H9 (cell line): ENCODE data around the gene GFOD2. TPM values are rescaled to one million over a fixed set of nuclear protein-coding genes. Genes with fewer than 3 reads are reported as not detected.

Experiments
- DNase-seq: peaks from one replicate; pipeline ENCODE4 v3.0.0-alpha.2; 2017
- H2AFZ ChIP-seq: one replicate; pipeline ENCODE4 v1.6.1; 2013; ENCODE audit warnings: mild to moderate bottlenecking, low read length, control low read depth, moderate library complexity
- H2AK5ac ChIP-seq: 2 replicates; pipeline ENCODE4 v1.6.1; 2013; ENCODE audit warnings: low read length, control low read depth, mixed read lengths; ENCODE audit not compliant: insufficient read length
- H2BK120ac ChIP-seq: one replicate; pipeline ENCODE4 v1.6.1; 2013; ENCODE audit warnings: low read depth, mild to moderate bottlenecking, low read length, control low read depth, inconsistent platforms; ENCODE audit not compliant: poor library complexity, severe bottlenecking
- H2BK12ac ChIP-seq: 2 replicates; pipeline ENCODE4 v1.6.1; 2013; ENCODE audit warnings: low read length, control low read depth, mixed read lengths, low read depth; ENCODE audit not compliant: insufficient read length
- H2BK15ac ChIP-seq: 2 replicates; pipeline ENCODE4 v1.6.1; 2013; ENCODE audit warnings: low read depth, low read length, control low read depth
- H2BK20ac ChIP-seq: one replicate; pipeline ENCODE4 v1.6.1; 2013; ENCODE audit warnings: low read depth, mild to moderate bottlenecking, low read length, control low read depth, inconsistent platforms; ENCODE audit not compliant: poor library complexity, severe bottlenecking
- H2BK5ac ChIP-seq: 2 replicates; pipeline ENCODE4 v1.6.1; 2013; ENCODE audit warnings: low read length, control low read depth, mixed read lengths; ENCODE audit not compliant: insufficient read length
- H3K14ac ChIP-seq: 2 replicates; pipeline ENCODE4 v1.6.1; 2013; ENCODE audit warnings: low read length, control low read depth; ENCODE audit not compliant: insufficient read depth
- H3K18ac ChIP-seq: 2 replicates; pipeline ENCODE4 v1.6.1; 2013; ENCODE audit warnings: low read depth, mild to moderate bottlenecking, mixed read lengths, low read length, control low read depth; ENCODE audit not compliant: insufficient read length
- H3K23ac ChIP-seq: 2 replicates; pipeline ENCODE4 v1.6.1; 2013; ENCODE audit warnings: low read length, control low read depth, mixed read lengths, low read depth; ENCODE audit not compliant: insufficient read length
- H3K23me2 ChIP-seq: 2 replicates; pipeline ENCODE4 v1.6.1; 2013; ENCODE audit warnings: low read depth, mild to moderate bottlenecking, mixed read lengths, low read length, control low read depth; ENCODE audit not compliant: insufficient read length, poor library complexity, severe bottlenecking
- H3K27ac ChIP-seq: 2 replicates; pipeline ENCODE4 v1.5.1; 2013; ENCODE audit warnings: low read length, control low read depth, mixed read lengths, low read depth; ENCODE audit not compliant: insufficient read length
- H3K27me3 ChIP-seq: 2 replicates; pipeline ENCODE4 v1.6.1; 2013; ENCODE audit warnings: low read length, control low read depth, inconsistent platforms; ENCODE audit not compliant: insufficient read depth
- H3K4ac ChIP-seq: 2 replicates; pipeline ENCODE4 v1.6.1; 2013; ENCODE audit warnings: low read depth, mild to moderate bottlenecking, control low read depth, inconsistent platforms, low read length, moderate library complexity
- H3K4me1 ChIP-seq: 2 replicates; pipeline ENCODE4 v1.6.1; 2013; ENCODE audit warnings: low read length, control low read depth, inconsistent platforms; ENCODE audit not compliant: insufficient read depth
- H3K4me2 ChIP-seq: 2 replicates; pipeline ENCODE4 v1.6.1; 2013; ENCODE audit warnings: low read length, control low read depth, mixed read lengths; ENCODE audit not compliant: insufficient read length, insufficient read depth
- H3K56ac ChIP-seq: 2 replicates; pipeline ENCODE4 v1.6.1; 2013; ENCODE audit warnings: low read depth, mild to moderate bottlenecking, mixed read lengths, low read length, control low read depth; ENCODE audit not compliant: insufficient read length
- H3K79me1 ChIP-seq: 2 replicates; pipeline ENCODE4 v1.6.1; 2013; ENCODE audit warnings: low read depth, mild to moderate bottlenecking, moderate library complexity, low read length, control low read depth, inconsistent platforms; ENCODE audit not compliant: insufficient read depth, poor library complexity, severe bottlenecking
- H3K79me2 ChIP-seq: 2 replicates; pipeline ENCODE4 v1.6.1; 2013; ENCODE audit warnings: low read length, control low read depth, inconsistent platforms; ENCODE audit not compliant: insufficient read depth
- H3K9ac ChIP-seq: 2 replicates; pipeline ENCODE4 v1.6.1; 2013; ENCODE audit warnings: low read length, control low read depth, mixed read lengths; ENCODE audit not compliant: insufficient read length; ENCODE audit errors: extremely low read depth
- H3K9me3 ChIP-seq: one replicate; pipeline ENCODE4 v1.6.1; 2013; ENCODE audit warnings: low read depth, low read length, inconsistent platforms; ENCODE audit not compliant: control insufficient read depth
- H3T11ph ChIP-seq: one replicate; pipeline ENCODE4 v1.6.1; 2013; ENCODE audit warnings: mild to moderate bottlenecking, low read length, control low read depth, inconsistent platforms
- H4K20me1 ChIP-seq: one replicate; pipeline ENCODE4 v1.6.1; 2013; ENCODE audit not compliant: control insufficient read depth, insufficient read length, insufficient read depth
- H4K5ac ChIP-seq: 2 replicates; pipeline ENCODE4 v1.6.1; 2013; ENCODE audit warnings: low read depth, mild to moderate bottlenecking, mixed read lengths, low read length, control low read depth; ENCODE audit not compliant: insufficient read length
- H4K8ac ChIP-seq: replicated peaks from 2 replicates; pipeline ENCODE4 v1.6.1; 2013; ENCODE audit warnings: low read length, control low read depth, mixed read lengths, low read depth; ENCODE audit not compliant: insufficient read length
- H4K91ac ChIP-seq: 2 replicates; pipeline ENCODE4 v1.6.1; 2013; ENCODE audit warnings: low read depth, mild to moderate bottlenecking, moderate library complexity, mixed read lengths, low read length, control low read depth; ENCODE audit not compliant: insufficient read length
- H3K27ac Mint-ChIP-seq, 3 experiments: 2 replicates in 2 of 3; 3 replicates in 1 of 3; pipeline ENCODE4 v1.8.0; 2020 to 2021; ENCODE audit warnings: mixed read lengths in 3 of 3, mild to moderate bottlenecking in 1 of 3, moderate library complexity in 1 of 3
- H3K27me3 Mint-ChIP-seq: 2 replicates; pipeline ENCODE4 v1.8.0; 2021; ENCODE audit warnings: low read depth, mild to moderate bottlenecking, moderate library complexity, mixed read lengths
- H3K36me3 Mint-ChIP-seq, 3 experiments: 2 replicates in 2 of 3; 3 replicates in 1 of 3; pipeline ENCODE4 v1.8.0; 2020 to 2021; ENCODE audit warnings: low read depth in 3 of 3, mixed read lengths in 3 of 3; ENCODE audit not compliant: insufficient read depth in 1 of 3
- H3K4me1 Mint-ChIP-seq, 2 experiments: 2 replicates each; pipeline ENCODE4 v1.8.0; 2020; ENCODE audit warnings: mixed read lengths in 2 of 2
- H3K4me3 Mint-ChIP-seq, 2 experiments: 2 replicates in 1 of 2; 3 replicates in 1 of 2; pipeline ENCODE4 v1.8.0; 2020 to 2021; ENCODE audit warnings: mild to moderate bottlenecking in 2 of 2, mixed read lengths in 2 of 2, moderate library complexity in 1 of 2
- H3K9me3 Mint-ChIP-seq, 2 experiments: 2 replicates in 1 of 2; 3 replicates in 1 of 2; pipeline ENCODE4 v1.8.0; 2020; ENCODE audit warnings: mild to moderate bottlenecking in 2 of 2, mixed read lengths in 2 of 2, moderate library complexity in 1 of 2
- CTCF ChIP-seq: fragments of 200-600 bp; sonication (generic); conservative IDR thresholded peaks from 3 replicates; pipeline ENCODE4 v1.8.0; 2021; ENCODE audit warnings: antibody characterized with exemption, mild to moderate bottlenecking
- WGBS: extraction: QIAGEN DNeasy Blood & Tissue Kit; methylation state at CpG from one replicate; pipeline ENCODE4 v1.1.7; 2013; ENCODE audit warnings: missing lambda C conversion rate, low lambda C conversion rate, mixed read lengths; ENCODE audit not compliant: insufficient read length; ENCODE audit errors: extremely low coverage; 5-methylcytosine and 5-hydroxymethylcytosine counted together
- total RNA-seq: library from RNA; stranded (reverse); gene quantifications from 2 replicates; pipeline ENCODE4 v1.2.1, GENCODE V29; 2021

The GFOD2 gene
- total RNA-seq, 1 experiment from 2014 or later: 21.8 TPM

- H4K91ac ChIP-seq: no peak overlapping the region
- H3K9me3 ChIP-seq: no peaks in the 10 kb centered on the region
- no peak for TF ChIP-seq CTCF
- H3K36me3 Mint-ChIP-seq: peaks cover 3 to 6% (median 5%) of the 10 kb centered on the region in 3 experiments; a peak in 4 of 7 replicates
- H3K9me3 Mint-ChIP-seq: peaks cover 0 to 4% of the 10 kb centered on the region in 2 experiments; a peak in 2 of 5 replicates
- H2AFZ ChIP-seq: no peak overlapping the region
- H3K4me3 Mint-ChIP-seq: no peak overlapping the region
- no peak overlapping the region for H3K56ac ChIP-seq
- no peak overlapping the region for H2BK120ac ChIP-seq
- H3K27ac Mint-ChIP-seq: peak overlapping the region in 1 of 3 experiments; percentile 53; a peak in 1 of 7 replicates
- H2BK20ac ChIP-seq: no peak overlapping the region
- no peaks in the 10 kb centered on the region for H3K4me1 ChIP-seq
- H2AK5ac ChIP-seq: no peak overlapping the region
- H2BK15ac ChIP-seq: no peak overlapping the region
- no peak overlapping the region for H3K27ac ChIP-seq
- no peak overlapping the region for H3K9ac ChIP-seq
- no peak overlapping the region for H3K4ac ChIP-seq
- no peak overlapping the region for H3K18ac ChIP-seq
- H4K5ac ChIP-seq: no peak overlapping the region
- H2BK12ac ChIP-seq: no peak overlapping the region
- H3K23ac ChIP-seq: no peak overlapping the region
- H3K27me3 ChIP-seq: no peaks in the 10 kb centered on the region
- H4K8ac ChIP-seq: no peak overlapping the region
- H3K27me3 Mint-ChIP-seq: no peaks in the 10 kb centered on the region
- no peak overlapping the region for H3K14ac ChIP-seq
- no peak overlapping the region for H2BK5ac ChIP-seq
- no peak overlapping the region for H3K4me2 ChIP-seq
- H3T11ph ChIP-seq: no peak overlapping the region
- H3K4me1 Mint-ChIP-seq: peaks cover 3 to 4% of the 10 kb centered on the region in 2 experiments; a peak in 3 of 4 replicates
- H3K79me1 ChIP-seq: no peaks in the 10 kb centered on the region
- no peaks in the 10 kb centered on the region for H3K79me2 ChIP-seq
- WGBS: no CpG with 5 or more reads among the region's 4 CpGs
- H3K23me2 ChIP-seq: no peaks in the 10 kb centered on the region
- no peaks in the 10 kb centered on the region for H4K20me1 ChIP-seq
- DNase-seq: no peak
Measured at GRCh38 chr16:67697422-67698185, 21.5 kb downstream of the GFOD2 start.
